Osteoblast (primary cell): ENCODE results near the gene RASGEF1B. TPM values are rescaled to one million over a fixed set of nuclear protein-coding genes. Genes with fewer than 3 reads are reported as not detected.

Experiments used
- DNase-seq: peaks from one replicate; pipeline ENCODE4 v3.0.0; 2011; ENCODE audit warnings: low spot score, mixed read lengths; ENCODE audit not compliant: insufficient read length; ENCODE audit errors: missing footprints
- H2AFZ ChIP-seq: 2 replicates; pipeline ENCODE4 v1.6.0; 2011; ENCODE audit warnings: mild to moderate bottlenecking, low read length
- H3K27ac ChIP-seq: 2 replicates; pipeline ENCODE4 v1.5.1; 2011; ENCODE audit warnings: mild to moderate bottlenecking, low read depth, low read length, moderate library complexity
- H3K27me3 ChIP-seq: 2 replicates; pipeline ENCODE4 v1.6.0; 2012; ENCODE audit warnings: mild to moderate bottlenecking, control low read depth, inconsistent platforms, low read length, moderate library complexity; ENCODE audit not compliant: insufficient read depth
- H3K36me3 ChIP-seq: 2 replicates; pipeline ENCODE4 v1.5.1; 2011; ENCODE audit warnings: mild to moderate bottlenecking, low read length, control low read depth, moderate library complexity; ENCODE audit not compliant: insufficient read depth
- H3K4me1 ChIP-seq: 2 replicates; pipeline ENCODE4 v1.5.1; 2011; ENCODE audit warnings: mild to moderate bottlenecking, low read length, control low read depth, moderate library complexity; ENCODE audit not compliant: insufficient read depth
- H3K4me2 ChIP-seq: 2 replicates; pipeline ENCODE4 v1.6.0; 2011; ENCODE audit warnings: mild to moderate bottlenecking, low read length; ENCODE audit not compliant: insufficient read depth
- H3K4me3 ChIP-seq: fragments of 200-600 bp; sonication (generic); 3 replicates; pipeline ENCODE4 v1.5.1; 2012; ENCODE audit warnings: mild to moderate bottlenecking, low read length, inconsistent platforms; ENCODE audit not compliant: insufficient read depth
- H3K79me2 ChIP-seq: 2 replicates; pipeline ENCODE4 v1.6.0; 2012; ENCODE audit warnings: mild to moderate bottlenecking, low read length, control low read depth, inconsistent platforms; ENCODE audit not compliant: insufficient read depth
- H3K9me3 ChIP-seq: 2 replicates; pipeline ENCODE4 v1.5.1; 2011; ENCODE audit warnings: low read depth, low read length, control low read depth
- H4K20me1 ChIP-seq: 2 replicates; pipeline ENCODE4 v1.6.0; 2012; ENCODE audit warnings: mild to moderate bottlenecking, low read length, control low read depth; ENCODE audit not compliant: insufficient read depth
- CTCF ChIP-seq: IDR thresholded peaks from 2 replicates; pipeline ENCODE4 v1.5.1; 2011; ENCODE audit warnings: mild to moderate bottlenecking, low read depth, low read length, moderate library complexity; ENCODE audit errors: extremely low read depth
- total RNA-seq: library from RNA; depleted of rRNA; stranded (reverse); fragments of >200 nt; gene quantifications from 2 replicates; pipeline ENCODE4 v1.2.3, GENCODE V29; 2012

Gene RASGEF1B
- total RNA-seq, 1 donor: 5.8 TPM

GRCh38 chr4:81506731-81507130 is 35.0 kb upstream of the RASGEF1B start:
- TF ChIP-seq CTCF: no peak
- no peak overlapping the region for H2AFZ ChIP-seq
- H3K79me2 ChIP-seq: no peaks in the 10 kb centered on the region
- no peaks in the 10 kb centered on the region for H3K4me1 ChIP-seq
- H3K27me3 ChIP-seq: no peaks in the 10 kb centered on the region
- H3K36me3 ChIP-seq: no peaks in the 10 kb centered on the region
- no peak for DNase-seq
- H4K20me1 ChIP-seq: no peaks in the 10 kb centered on the region
- no peaks in the 10 kb centered on the region for H3K9me3 ChIP-seq
- no peak overlapping the region for H3K4me3 ChIP-seq
- no peak overlapping the region for H3K27ac ChIP-seq
- H3K4me2 ChIP-seq: no peak overlapping the region

- H3K4me2 ChIP-seq: no peak overlapping the region
- no peaks in the 10 kb centered on the region for H3K9me3 ChIP-seq
- H3K4me3 ChIP-seq: no peak overlapping the region
- no peak overlapping the region for H2AFZ ChIP-seq
- no peaks in the 10 kb centered on the region for H3K36me3 ChIP-seq
- H3K27me3 ChIP-seq: no peaks in the 10 kb centered on the region
- H4K20me1 ChIP-seq: no peaks in the 10 kb centered on the region
- no peak for TF ChIP-seq CTCF
- DNase-seq: no peak
- no peaks in the 10 kb centered on the region for H3K4me1 ChIP-seq
- no peak overlapping the region for H3K27ac ChIP-seq
- no peaks in the 10 kb centered on the region for H3K79me2 ChIP-seq
Observed at GRCh38 chr4:81505726-81506125, 34.0 kb upstream of the RASGEF1B start.

DNA sequence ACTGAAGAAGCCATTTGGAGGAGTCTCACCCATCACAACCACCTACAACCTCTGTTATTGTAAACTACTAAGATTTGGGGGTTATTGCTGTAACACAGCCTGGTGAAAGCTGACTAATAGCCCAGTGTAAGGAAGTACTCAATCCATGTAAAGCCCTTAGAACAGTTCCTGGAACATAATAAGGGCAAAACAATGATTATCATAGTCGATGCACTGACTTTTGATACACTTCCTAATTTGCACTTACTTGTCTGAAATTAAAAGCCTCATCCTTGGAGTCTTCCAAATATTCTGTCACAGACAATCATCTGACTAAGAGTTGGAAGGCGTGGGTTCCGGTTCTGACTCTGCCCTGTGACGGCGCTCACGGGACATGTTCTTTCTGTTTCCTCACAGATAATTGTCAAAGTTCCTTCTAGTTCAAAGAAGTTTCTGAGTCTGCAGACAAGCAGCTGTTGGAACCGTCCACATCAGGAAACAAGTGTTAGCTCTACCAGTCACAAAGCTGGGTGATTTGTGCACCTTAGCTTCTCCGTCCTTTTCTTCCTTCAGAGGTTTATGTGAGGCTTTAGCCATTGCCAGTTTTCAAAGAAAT is 33.4 kb upstream of the RASGEF1B start:
- H3K79me2 ChIP-seq: no peaks in the 10 kb centered on the region
- no peak overlapping the region for H2AFZ ChIP-seq
- H3K4me1 ChIP-seq: no peaks in the 10 kb centered on the region
- H3K36me3 ChIP-seq: no peaks in the 10 kb centered on the region
- H3K9me3 ChIP-seq: no peaks in the 10 kb centered on the region
- H3K4me2 ChIP-seq: no peak overlapping the region
- H3K27me3 ChIP-seq: no peaks in the 10 kb centered on the region
- no peaks in the 10 kb centered on the region for H4K20me1 ChIP-seq
- H3K4me3 ChIP-seq: no peak overlapping the region
- TF ChIP-seq CTCF: no peak
- no peak overlapping the region for H3K27ac ChIP-seq
- DNase-seq: no peak

GRCh38 chr4:81504112-81505003 is 32.7 kb upstream of the RASGEF1B start:
- Histone ChIP-seq H3K27ac (no peak overlapping the region), H3K4me3 (no peak overlapping the region), H2AFZ (no peak overlapping the region), H3K27me3 (no peaks in the 10 kb centered on the region), H4K20me1 (no peaks in the 10 kb centered on the region), H3K36me3 (no peaks in the 10 kb centered on the region), H3K4me2 (no peak overlapping the region), H3K79me2 (no peaks in the 10 kb centered on the region), H3K4me1 (no peaks in the 10 kb centered on the region), H3K9me3 (no peaks in the 10 kb centered on the region)
- no peak for TF ChIP-seq CTCF
- no peak for DNase-seq
